LNCaP clone FGC (cell line): ENCODE data around the gene DNAJC16.
"Not testable (repeated sequence)": the region's sequence is repeated elsewhere in the genome, so short reads cannot be mapped to it uniquely, and the experiment has no call there.

ENCODE experiments used
- DNase-seq: peaks from one replicate; pipeline ENCODE4 v3.0.0-alpha.2; 2011; ENCODE audit warnings: low read depth
- H3K4me3 ChIP-seq: 2 replicates; pipeline ENCODE4 v1.5.1; 2011; ENCODE audit warnings: mild to moderate bottlenecking, low read depth, low read length, control low read depth
- CTCF ChIP-seq: IDR thresholded peaks from 2 replicates; pipeline ENCODE4 v1.5.1; 2012; ENCODE audit warnings: mild to moderate bottlenecking; ENCODE audit not compliant: control insufficient read depth, insufficient read depth; ENCODE audit errors: extremely low read depth

DNAJC16 gene

GRCh38 chr1:15509586-15509985 is 17.1 kb upstream of the DNAJC16 start:
- H3K4me3 ChIP-seq, result no peak overlapping the region
- no peak for TF ChIP-seq CTCF
- DNase-seq, result no peak

DNA sequence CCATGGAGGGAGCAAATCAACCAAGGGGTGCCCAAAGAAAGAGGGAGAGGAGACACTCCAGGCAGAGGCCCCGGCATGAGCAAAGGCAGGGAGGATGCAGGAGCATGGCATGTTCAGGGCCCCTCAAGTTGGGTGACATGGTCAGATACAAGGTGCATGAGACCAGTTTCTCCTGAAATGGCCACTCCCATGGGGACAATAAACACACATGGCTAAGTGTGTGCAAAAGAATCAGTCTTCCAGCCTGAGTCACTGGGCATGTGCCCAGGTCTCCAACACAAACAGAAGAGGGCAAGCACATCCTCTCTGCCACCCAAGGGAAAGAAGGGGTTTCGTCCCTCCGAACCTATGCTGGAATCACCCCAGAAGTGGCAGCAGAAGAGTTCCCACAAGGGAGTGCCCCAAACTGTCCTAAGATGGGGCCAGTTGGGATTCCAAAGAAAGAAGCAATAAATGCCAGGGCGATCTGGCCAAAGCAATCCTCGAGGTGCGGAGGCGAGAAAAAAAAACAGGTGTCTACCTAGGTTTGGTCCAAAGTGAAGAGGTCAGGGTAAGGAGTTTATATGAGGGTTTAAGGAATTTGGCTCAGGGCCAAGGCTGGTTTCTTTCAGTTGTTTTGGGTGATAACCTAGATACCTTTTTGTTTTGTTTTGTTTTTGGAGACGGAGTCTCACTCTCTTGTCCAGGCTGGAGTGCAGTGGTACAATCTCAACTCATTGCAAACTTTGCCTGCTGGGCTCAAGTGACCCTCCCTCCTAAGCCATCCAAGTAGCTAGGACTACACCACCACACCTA is 15.8 kb upstream of the DNAJC16 start:
- DNase-seq, result no peak
- TF ChIP-seq CTCF, result no peak

DNA sequence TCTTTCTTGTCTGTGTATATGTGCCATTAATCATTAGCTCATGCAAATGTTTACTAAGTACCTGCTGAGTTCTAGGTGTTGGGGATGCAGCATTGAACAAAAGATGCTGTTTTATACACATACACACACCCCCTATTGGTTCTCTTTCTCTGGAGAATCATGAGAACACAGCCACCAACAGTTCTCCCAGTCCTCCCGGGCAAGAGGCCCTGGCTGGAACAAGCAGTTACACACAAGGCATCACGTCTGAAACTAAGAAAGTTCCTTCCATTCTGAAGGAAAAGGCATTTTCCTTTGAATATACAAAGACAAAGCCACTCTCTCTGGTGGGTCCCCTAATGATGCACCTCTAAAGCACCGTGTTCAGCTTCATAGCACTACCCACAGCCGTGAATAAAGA is 13.5 kb upstream of the DNAJC16 start:
- H3K4me3 ChIP-seq, result no peak overlapping the region
- TF ChIP-seq CTCF, result no peak
- DNase-seq, result no peak

More for the DNA sequence above, 15.8 kb upstream of the DNAJC16 start:
- H3K4me3 ChIP-seq, result no peak overlapping the region

GRCh38 chr1:15513919-15514318 is 12.7 kb upstream of the DNAJC16 start:
- no peak for TF ChIP-seq CTCF
- DNase-seq, result no peak
- H3K4me3 ChIP-seq, result no peak overlapping the region

GRCh38 chr1:15514557-15514956 is 12.1 kb upstream of the DNAJC16 start:
- H3K4me3 ChIP-seq, DNase-seq: not testable (repeated sequence)

DNA sequence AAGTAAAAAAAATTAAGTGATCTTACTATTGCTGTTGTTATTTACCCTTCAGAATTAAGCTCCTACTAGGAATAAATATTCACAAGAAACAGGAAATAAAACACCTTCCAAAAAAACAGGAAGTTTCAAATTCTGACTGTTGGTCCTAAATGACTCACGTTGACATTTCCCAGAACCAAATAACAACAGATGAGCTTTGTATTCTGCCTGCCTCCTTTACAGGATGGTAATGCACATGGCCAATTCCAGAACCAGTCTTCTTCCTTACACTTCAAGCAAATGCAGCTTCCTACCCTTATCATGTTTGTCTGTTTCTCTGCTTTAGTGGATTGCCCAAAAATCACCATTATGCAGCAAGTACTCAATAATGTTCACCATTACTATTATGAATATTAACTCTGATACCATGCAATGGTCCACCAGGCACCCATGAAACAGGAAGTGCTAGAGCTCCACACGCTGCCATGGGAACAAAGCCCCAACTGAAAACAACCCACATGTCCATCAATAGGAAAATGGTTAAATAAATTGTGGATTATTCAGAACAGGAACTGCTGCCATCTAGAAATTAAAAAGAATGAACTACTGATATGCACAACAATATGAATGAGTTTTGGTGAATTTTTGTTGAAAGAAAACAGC is 11.5 kb upstream of the DNAJC16 start:
- no peak for TF ChIP-seq CTCF

GRCh38 chr1:15519625-15520024 is 7.0 kb upstream of the DNAJC16 start:
- no peak for TF ChIP-seq CTCF
- no peak for DNase-seq

More for the DNA sequence above, 11.5 kb upstream of the DNAJC16 start:
- H3K4me3 ChIP-seq, result no peak overlapping the region
- DNase-seq, result no peak

GRCh38 chr1:15521206-15521906 is 5.3 kb upstream of the DNAJC16 start:
- DNase-seq, H3K4me3 ChIP-seq: not testable (repeated sequence)

More at GRCh38 chr1:15519625-15520024, 7.0 kb upstream of the DNAJC16 start:
- no peak overlapping the region for H3K4me3 ChIP-seq
